ENCODE results near the gene ZNF212. TPM values are rescaled to one million over a fixed set of nuclear protein-coding genes. Genes with fewer than 3 reads are reported as not detected.

The ZNF212 gene
- total RNA-seq, 4 donors from 2014 or later: 19.8 to 24.9 (median 23.2) TPM

DNA sequence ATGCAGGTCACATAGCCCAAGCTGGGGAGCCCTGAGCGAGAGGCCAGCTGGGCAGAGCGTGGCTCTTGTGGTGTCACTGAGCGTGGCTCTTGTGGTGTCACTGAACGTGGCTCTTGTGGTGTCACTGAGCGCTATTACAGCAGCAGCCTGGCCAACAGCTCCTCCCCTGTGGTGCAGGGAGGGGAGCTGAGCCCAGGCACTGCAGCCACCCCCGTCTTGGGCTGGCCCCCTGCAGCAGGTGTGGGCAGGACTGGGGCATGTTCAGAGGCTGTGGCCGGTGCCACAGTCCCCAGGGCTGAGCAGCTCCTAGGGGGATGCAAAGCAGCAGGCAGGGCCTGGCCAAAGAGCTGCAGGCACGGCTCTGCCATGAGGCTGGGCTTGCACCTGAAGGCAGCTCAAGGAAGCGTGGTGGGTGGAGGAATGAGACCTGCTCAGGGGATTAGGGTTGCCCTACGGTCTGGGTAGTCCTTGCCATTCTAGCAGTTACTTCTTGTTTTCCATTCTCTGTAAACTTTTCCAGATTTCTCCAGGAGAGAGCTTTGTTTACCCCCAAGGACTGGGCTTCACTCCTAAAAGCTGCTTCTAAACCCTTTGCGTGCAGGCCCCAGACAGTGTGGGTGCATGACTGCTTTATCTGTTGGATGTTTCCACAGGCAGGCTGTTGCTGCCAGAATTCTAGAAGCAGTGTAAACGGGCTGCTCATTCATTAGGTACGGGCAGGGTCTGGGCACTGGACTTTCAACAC, 51.8 kb downstream of the ZNF212 start:
- Histone ChIP-seq H3K4me3 (no peak overlapping the region), H3K27ac (no peak overlapping the region), H3K36me3 (peaks cover 0 to 22% (median 0%) of the 10 kb centered on the region in 3 donors), H3K4me1 (no peaks in the 10 kb centered on the region), H3K9me3 (no peaks in the 10 kb centered on the region), H3K27me3 (no peaks in the 10 kb centered on the region)
- peak in 1 of 3 donors; percentile 30 for DNase-seq
- TF ChIP-seq POLR2A (IDR thresholded peaks at IDR 0.05): no peak
- TF ChIP-seq, protein P1, sequence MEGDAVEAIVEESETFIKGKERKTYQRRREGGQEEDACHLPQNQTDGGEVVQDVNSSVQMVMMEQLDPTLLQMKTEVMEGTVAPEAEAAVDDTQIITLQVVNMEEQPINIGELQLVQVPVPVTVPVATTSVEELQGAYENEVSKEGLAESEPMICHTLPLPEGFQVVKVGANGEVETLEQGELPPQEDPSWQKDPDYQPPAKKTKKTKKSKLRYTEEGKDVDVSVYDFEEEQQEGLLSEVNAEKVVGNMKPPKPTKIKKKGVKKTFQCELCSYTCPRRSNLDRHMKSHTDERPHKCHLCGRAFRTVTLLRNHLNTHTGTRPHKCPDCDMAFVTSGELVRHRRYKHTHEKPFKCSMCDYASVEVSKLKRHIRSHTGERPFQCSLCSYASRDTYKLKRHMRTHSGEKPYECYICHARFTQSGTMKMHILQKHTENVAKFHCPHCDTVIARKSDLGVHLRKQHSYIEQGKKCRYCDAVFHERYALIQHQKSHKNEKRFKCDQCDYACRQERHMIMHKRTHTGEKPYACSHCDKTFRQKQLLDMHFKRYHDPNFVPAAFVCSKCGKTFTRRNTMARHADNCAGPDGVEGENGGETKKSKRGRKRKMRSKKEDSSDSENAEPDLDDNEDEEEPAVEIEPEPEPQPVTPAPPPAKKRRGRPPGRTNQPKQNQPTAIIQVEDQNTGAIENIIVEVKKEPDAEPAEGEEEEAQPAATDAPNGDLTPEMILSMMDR (IDR thresholded peaks at IDR 0.05): no peak

- Histone ChIP-seq H3K4me1 (no peaks in the 10 kb centered on the region), H3K4me3 (no peak overlapping the region), H3K27ac (no peak overlapping the region), H3K9me3 (no peaks in the 10 kb centered on the region), H3K27me3 (no peaks in the 10 kb centered on the region), H3K36me3 (peaks cover 0 to 22% (median 0%) of the 10 kb centered on the region in 3 donors)
- DNase-seq: peak in 1 of 3 donors; percentile 32
- no peak for TF ChIP-seq POLR2A (IDR thresholded peaks at IDR 0.05)
- TF ChIP-seq, protein P1 (IDR thresholded peaks at IDR 0.05): no peak
These were observed 52.5 kb downstream of the ZNF212 start for GRCh38 chr7:149291781-149292461.

GRCh38 chr7:149292462-149292823, 53.0 kb downstream of the ZNF212 start:
- Histone ChIP-seq H3K4me3 (no peak overlapping the region), H3K27me3 (no peaks in the 10 kb centered on the region), H3K9me3 (no peaks in the 10 kb centered on the region), H3K36me3 (peaks cover 0 to 22% (median 0%) of the 10 kb centered on the region in 3 donors), H3K27ac (no peak overlapping the region), H3K4me1 (no peaks in the 10 kb centered on the region)
- peak in 1 of 3 donors; percentile 29 for DNase-seq
- no peak for TF ChIP-seq POLR2A (IDR thresholded peaks at IDR 0.05)
- TF ChIP-seq, protein P1 (IDR thresholded peaks at IDR 0.05): no peak

DNA sequence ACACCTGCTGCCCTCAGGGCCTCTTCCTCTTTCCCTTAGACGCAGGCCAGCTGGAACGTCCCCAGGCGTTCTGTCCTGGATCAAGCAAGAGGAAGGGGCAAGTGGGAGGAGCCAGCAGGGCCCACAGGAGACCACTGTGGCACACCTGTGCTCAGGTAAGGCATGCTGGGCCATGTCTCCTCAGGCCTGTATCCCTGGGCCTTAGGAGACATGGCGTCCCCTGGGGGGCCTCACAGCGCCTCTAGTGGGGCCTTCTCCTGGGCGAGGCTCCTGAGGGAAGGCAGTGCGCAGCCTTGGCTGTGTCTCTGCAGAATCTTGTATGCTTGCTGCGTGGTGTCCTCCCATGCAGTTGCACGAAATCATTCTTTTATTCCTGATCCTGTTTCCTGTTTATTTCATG, 53.9 kb downstream of the ZNF212 start:
- H3K27me3 ChIP-seq: no peaks in the 10 kb centered on the region
- no peaks in the 10 kb centered on the region for H3K4me1 ChIP-seq
- H3K36me3 ChIP-seq: peaks cover 0 to 22% (median 0%) of the 10 kb centered on the region in 3 donors
- no peak for TF ChIP-seq POLR2A (IDR thresholded peaks at IDR 0.05)
- TF ChIP-seq, protein P1 (IDR thresholded peaks at IDR 0.05): no peak
- H3K9me3 ChIP-seq: no peaks in the 10 kb centered on the region
- no peak overlapping the region for H3K4me3 ChIP-seq
- no peak overlapping the region for H3K27ac ChIP-seq
- no peak for DNase-seq

DNA sequence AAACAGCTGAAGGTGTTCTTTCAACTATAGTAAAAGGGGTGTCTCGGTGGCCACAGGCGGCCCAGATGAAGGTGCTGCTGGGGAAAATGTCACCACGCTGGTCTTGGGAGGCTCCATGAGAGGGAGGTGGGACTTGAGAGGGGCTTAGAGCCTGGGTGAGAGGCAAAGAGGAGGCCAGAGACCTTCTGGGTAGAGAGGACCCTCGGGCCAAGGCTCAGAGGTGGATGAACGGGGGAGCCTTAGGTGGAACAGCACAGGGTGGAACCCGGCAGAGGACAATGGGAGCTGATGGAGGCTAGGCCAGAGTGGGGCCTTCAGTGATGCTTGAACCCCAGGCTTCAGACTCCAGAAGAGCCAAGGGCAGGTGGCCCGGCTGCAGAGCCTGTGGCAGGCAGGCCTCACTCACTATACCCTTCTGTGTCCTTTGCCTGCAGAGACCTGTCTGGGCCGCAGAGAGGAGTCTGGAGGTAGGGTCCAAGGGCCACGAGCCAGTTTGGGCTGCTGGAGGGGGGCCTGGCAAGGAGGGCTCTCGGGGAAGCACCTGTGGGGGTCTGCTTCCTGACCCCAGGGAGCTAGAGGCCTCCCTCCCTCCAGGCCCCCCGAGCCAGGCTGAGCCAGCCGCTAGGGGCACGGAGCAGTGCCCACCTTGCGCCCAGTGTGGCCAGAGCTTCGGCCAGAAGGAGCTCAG, 54.6 kb downstream of the ZNF212 start:
- DNase-seq: peak in 1 of 3 donors; percentile 29
- Histone ChIP-seq H3K9me3 (no peaks in the 10 kb centered on the region), H3K4me3 (no peak overlapping the region), H3K36me3 (peaks cover 0 to 22% (median 0%) of the 10 kb centered on the region in 3 donors), H3K27ac (no peak overlapping the region), H3K27me3 (no peaks in the 10 kb centered on the region), H3K4me1 (no peaks in the 10 kb centered on the region)
- TF ChIP-seq POLR2A (IDR thresholded peaks at IDR 0.05): no peak
- TF ChIP-seq, protein P1 (IDR thresholded peaks at IDR 0.05): no peak
